Activated CD4-positive, alpha-beta memory T cell treated with anti-CD3 and anti-CD28 coated beads, Interleukin-2, amount 10 ng/mL, durations not matched to agents 7 days and 5 days (primary cell): ENCODE data around the gene STOX2. TPM values are rescaled to one million over a fixed set of nuclear protein-coding genes. Genes with fewer than 3 reads are reported as not detected.

Experiments
- CTCF ChIA-PET: fragments of 350-600 bp; sonication (Branson Sonifier 250); formaldehyde crosslinking; loops from one replicate; lab custom pipeline; 2021; ENCODE audit warnings: antibody characterized with exemption, inconsistent platforms; lab: Charles Lee
- POLR2A ChIA-PET: fragments of 350-600 bp; sonication (Branson Sonifier 250); formaldehyde crosslinking; loops from one replicate; lab custom pipeline; 2021; ENCODE audit warnings: antibody characterized with exemption; lab: Charles Lee
- DNase-seq: peaks from one replicate; pipeline ENCODE4 v3.0.0-alpha.2; 2020
- H3K27ac Mint-ChIP-seq: one replicate; pipeline ENCODE4 v1.8.0; 2021; ENCODE audit warnings: mild to moderate bottlenecking, mixed read lengths
- H3K27me3 Mint-ChIP-seq: one replicate; pipeline ENCODE4 v1.8.0; 2021; ENCODE audit warnings: mixed read lengths
- H3K36me3 Mint-ChIP-seq: one replicate; pipeline ENCODE4 v1.8.0; 2021; ENCODE audit warnings: low read depth, mixed read lengths
- H3K4me1 Mint-ChIP-seq: one replicate; pipeline ENCODE4 v1.8.0; 2021; ENCODE audit warnings: mixed read lengths
- H3K4me3 Mint-ChIP-seq: one replicate; pipeline ENCODE4 v1.8.0; 2021; ENCODE audit warnings: mild to moderate bottlenecking, mixed read lengths
- H3K9me3 Mint-ChIP-seq: one replicate; pipeline ENCODE4 v1.8.0; 2021; ENCODE audit warnings: mixed read lengths
- total RNA-seq, 2 experiments: library from RNA; stranded (reverse); gene quantifications; one replicate each; pipeline ENCODE4 v1.2.3, GENCODE V29; 2021

The STOX2 gene
- total RNA-seq, 2 experiments from 2014 or later, result not detected

GRCh38 chr4:183905593-183906488, 734 bp downstream of the STOX2 start:
- Mint-ChIP-seq H3K27me3 (peaks cover 84% of the 10 kb centered on the region), H3K9me3 (no peaks in the 10 kb centered on the region), H3K27ac (no peak overlapping the region), H3K36me3 (no peaks in the 10 kb centered on the region), H3K4me3 (peak overlapping the region; percentile 5), H3K4me1 (peaks cover 6% of the 10 kb centered on the region)
- ChIA-PET CTCF (no interaction called here), POLR2A (no interaction called here)
- DNase-seq, result no peak

GRCh38 chr4:183906489-183906738, 1.3 kb downstream of the STOX2 start:
- CTCF ChIA-PET, result no interaction called here
- no peak overlapping the region for H3K4me3 Mint-ChIP-seq

GRCh38 chr4:183906739-183907651, 1.9 kb downstream of the STOX2 start:
- no peak for DNase-seq
- Mint-ChIP-seq H3K27me3 (peaks cover 74% of the 10 kb centered on the region), H3K9me3 (no peaks in the 10 kb centered on the region), H3K4me3 (no peak overlapping the region), H3K27ac (no peak overlapping the region), H3K4me1 (peaks cover 6% of the 10 kb centered on the region), H3K36me3 (no peaks in the 10 kb centered on the region)
- POLR2A ChIA-PET, result no interaction called here
- CTCF ChIA-PET, result interaction anchor here (1.1 kb wide), 1 partner anchor 263 kb away, joined by 3 read pairs; no protein-coding TSS in a partner anchor

More at GRCh38 chr4:183906489-183906738, 1.3 kb downstream of the STOX2 start:
- DNase-seq, result no peak
- no peaks in the 10 kb centered on the region for H3K36me3 Mint-ChIP-seq
- H3K27me3 Mint-ChIP-seq, result peaks cover 80% of the 10 kb centered on the region
- H3K27ac Mint-ChIP-seq, result no peak overlapping the region
- no peaks in the 10 kb centered on the region for H3K9me3 Mint-ChIP-seq
- peaks cover 6% of the 10 kb centered on the region for H3K4me1 Mint-ChIP-seq
- POLR2A ChIA-PET, result no interaction called here

- peaks cover 67% of the 10 kb centered on the region for H3K27me3 Mint-ChIP-seq
- ChIA-PET CTCF (interaction anchor here (1.1 kb wide), 1 partner anchor 262 kb away, joined by 3 read pairs; no protein-coding TSS in a partner anchor), POLR2A (no interaction called here)
- no peak overlapping the region for H3K4me3 Mint-ChIP-seq
- H3K4me1 Mint-ChIP-seq, result peaks cover 6% of the 10 kb centered on the region
- H3K9me3 Mint-ChIP-seq, result no peaks in the 10 kb centered on the region
- H3K27ac Mint-ChIP-seq, result no peak overlapping the region
- DNase-seq, result no peak
- no peaks in the 10 kb centered on the region for H3K36me3 Mint-ChIP-seq
These were observed 3.0 kb downstream of the STOX2 start for GRCh38 chr4:183907871-183908683.

- CTCF ChIA-PET, result no interaction called here
These were observed 4.1 kb downstream of the STOX2 start for GRCh38 chr4:183909187-183909586.

GRCh38 chr4:183909801-183910200, 4.7 kb downstream of the STOX2 start:
- Mint-ChIP-seq H3K36me3 (no peaks in the 10 kb centered on the region), H3K4me1 (peaks cover 4% of the 10 kb centered on the region), H3K27me3 (peaks cover 51% of the 10 kb centered on the region), H3K4me3 (no peak overlapping the region), H3K27ac (no peak overlapping the region), H3K9me3 (no peaks in the 10 kb centered on the region)
- no peak for DNase-seq
- POLR2A ChIA-PET, result no interaction called here
- CTCF ChIA-PET, result no interaction called here

More at GRCh38 chr4:183909187-183909586, 4.1 kb downstream of the STOX2 start:
- POLR2A ChIA-PET, result no interaction called here
- H3K36me3 Mint-ChIP-seq, result no peaks in the 10 kb centered on the region
- H3K27ac Mint-ChIP-seq, result no peak overlapping the region
- H3K9me3 Mint-ChIP-seq, result no peaks in the 10 kb centered on the region
- no peak for DNase-seq
- H3K27me3 Mint-ChIP-seq, result peaks cover 58% of the 10 kb centered on the region
- H3K4me3 Mint-ChIP-seq, result no peak overlapping the region
- peaks cover 6% of the 10 kb centered on the region for H3K4me1 Mint-ChIP-seq

- POLR2A ChIA-PET, result no interaction called here
- H3K36me3 Mint-ChIP-seq, result no peaks in the 10 kb centered on the region
- no peak overlapping the region for H3K27ac Mint-ChIP-seq
- H3K27me3 Mint-ChIP-seq, result peaks cover 29% of the 10 kb centered on the region
- DNase-seq, result no peak
- no peak overlapping the region for H3K4me3 Mint-ChIP-seq
- H3K9me3 Mint-ChIP-seq, result no peaks in the 10 kb centered on the region
- no peaks in the 10 kb centered on the region for H3K4me1 Mint-ChIP-seq
- CTCF ChIA-PET, result interaction anchor here (0.6 kb wide), 1 partner anchor 1184 kb away, joined by 4 read pairs; no protein-coding TSS in a partner anchor
These were observed 7.5 kb downstream of the STOX2 start for GRCh38 chr4:183912585-183912984.

- Mint-ChIP-seq H3K27me3 (peaks cover 7% of the 10 kb centered on the region), H3K4me1 (no peaks in the 10 kb centered on the region), H3K4me3 (no peak overlapping the region), H3K36me3 (no peaks in the 10 kb centered on the region), H3K9me3 (no peaks in the 10 kb centered on the region), H3K27ac (no peak overlapping the region)
- ChIA-PET POLR2A (no interaction called here), CTCF (no interaction called here)
- DNase-seq, result no peak
These were observed 10.9 kb downstream of the STOX2 start for GRCh38 chr4:183915976-183916375.

GRCh38 chr4:183918696-183919095, 13.6 kb downstream of the STOX2 start:
- Mint-ChIP-seq H3K36me3 (no peaks in the 10 kb centered on the region), H3K27ac (no peak overlapping the region), H3K4me3 (no peak overlapping the region), H3K4me1 (no peaks in the 10 kb centered on the region), H3K27me3 (peaks cover 13% of the 10 kb centered on the region), H3K9me3 (no peaks in the 10 kb centered on the region)
- no peak for DNase-seq
- ChIA-PET POLR2A (no interaction called here), CTCF (no interaction called here)

GRCh38 chr4:183919141-183919540, 14.0 kb downstream of the STOX2 start:
- H3K4me1 Mint-ChIP-seq, result no peaks in the 10 kb centered on the region
- no peak for DNase-seq
- peaks cover 13% of the 10 kb centered on the region for H3K27me3 Mint-ChIP-seq
- ChIA-PET POLR2A (no interaction called here), CTCF (no interaction called here)
- H3K27ac Mint-ChIP-seq, result no peak overlapping the region
- no peaks in the 10 kb centered on the region for H3K9me3 Mint-ChIP-seq
- no peaks in the 10 kb centered on the region for H3K36me3 Mint-ChIP-seq
- no peak overlapping the region for H3K4me3 Mint-ChIP-seq

GRCh38 chr4:183920512-183920911, 15.4 kb downstream of the STOX2 start:
- no peak for DNase-seq
- no peak overlapping the region for H3K4me3 Mint-ChIP-seq
- ChIA-PET POLR2A (no interaction called here), CTCF (no interaction called here)
- H3K4me1 Mint-ChIP-seq, result no peaks in the 10 kb centered on the region
- H3K27me3 Mint-ChIP-seq, result peaks cover 13% of the 10 kb centered on the region
- H3K9me3 Mint-ChIP-seq, result no peaks in the 10 kb centered on the region
- no peak overlapping the region for H3K27ac Mint-ChIP-seq
- no peaks in the 10 kb centered on the region for H3K36me3 Mint-ChIP-seq

- no peaks in the 10 kb centered on the region for H3K36me3 Mint-ChIP-seq
- peaks cover 13% of the 10 kb centered on the region for H3K27me3 Mint-ChIP-seq
- no peaks in the 10 kb centered on the region for H3K9me3 Mint-ChIP-seq
- no peak for DNase-seq
- POLR2A ChIA-PET, result no interaction called here
- H3K27ac Mint-ChIP-seq, result no peak overlapping the region
- CTCF ChIA-PET, result no interaction called here
- no peaks in the 10 kb centered on the region for H3K4me1 Mint-ChIP-seq
- H3K4me3 Mint-ChIP-seq, result no peak overlapping the region
These were observed 16.2 kb downstream of the STOX2 start for GRCh38 chr4:183921335-183921734.
